Ishikawa (cell line): ENCODE data around the gene EAF2.

Experiments
- FOXM1 ChIP-seq: IDR thresholded peaks from 2 replicates; pipeline ENCODE4 v1.6.1; 2012; ENCODE audit warnings: low read depth, borderline replicate concordance
- TAF1 ChIP-seq: IDR thresholded peaks from 2 replicates; pipeline ENCODE4 v1.6.1; 2012; ENCODE audit warnings: low read depth, mild to moderate bottlenecking
- TF ChIP-seq, protein P1 (sequence below): IDR thresholded peaks from 2 replicates; pipeline ENCODE4 v1.6.1; 2012; ENCODE audit warnings: low read depth, mild to moderate bottlenecking

DNA sequence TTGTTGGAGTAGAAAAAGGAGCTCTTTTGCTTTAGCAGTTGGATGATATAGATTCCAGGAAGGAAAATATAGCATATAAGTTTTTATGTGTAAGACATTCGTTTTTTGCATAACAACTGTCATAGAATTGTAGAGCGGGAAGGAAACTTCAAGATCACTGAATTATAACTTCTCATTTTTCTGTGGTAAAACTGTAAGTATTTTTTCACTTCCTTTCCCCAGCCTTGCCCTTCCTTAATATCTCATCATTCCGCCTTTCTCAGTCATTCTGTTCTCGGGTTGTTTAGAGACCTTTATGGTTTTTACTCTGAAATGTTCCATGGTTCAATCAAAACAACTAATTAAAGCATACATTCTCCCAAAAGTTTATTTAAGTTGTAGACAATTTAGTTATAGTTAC lies 1.1 kb downstream of the EAF2 start:
- TF ChIP-seq TAF1 (no peak), FOXM1 (no peak)
- TF ChIP-seq, protein P1, sequence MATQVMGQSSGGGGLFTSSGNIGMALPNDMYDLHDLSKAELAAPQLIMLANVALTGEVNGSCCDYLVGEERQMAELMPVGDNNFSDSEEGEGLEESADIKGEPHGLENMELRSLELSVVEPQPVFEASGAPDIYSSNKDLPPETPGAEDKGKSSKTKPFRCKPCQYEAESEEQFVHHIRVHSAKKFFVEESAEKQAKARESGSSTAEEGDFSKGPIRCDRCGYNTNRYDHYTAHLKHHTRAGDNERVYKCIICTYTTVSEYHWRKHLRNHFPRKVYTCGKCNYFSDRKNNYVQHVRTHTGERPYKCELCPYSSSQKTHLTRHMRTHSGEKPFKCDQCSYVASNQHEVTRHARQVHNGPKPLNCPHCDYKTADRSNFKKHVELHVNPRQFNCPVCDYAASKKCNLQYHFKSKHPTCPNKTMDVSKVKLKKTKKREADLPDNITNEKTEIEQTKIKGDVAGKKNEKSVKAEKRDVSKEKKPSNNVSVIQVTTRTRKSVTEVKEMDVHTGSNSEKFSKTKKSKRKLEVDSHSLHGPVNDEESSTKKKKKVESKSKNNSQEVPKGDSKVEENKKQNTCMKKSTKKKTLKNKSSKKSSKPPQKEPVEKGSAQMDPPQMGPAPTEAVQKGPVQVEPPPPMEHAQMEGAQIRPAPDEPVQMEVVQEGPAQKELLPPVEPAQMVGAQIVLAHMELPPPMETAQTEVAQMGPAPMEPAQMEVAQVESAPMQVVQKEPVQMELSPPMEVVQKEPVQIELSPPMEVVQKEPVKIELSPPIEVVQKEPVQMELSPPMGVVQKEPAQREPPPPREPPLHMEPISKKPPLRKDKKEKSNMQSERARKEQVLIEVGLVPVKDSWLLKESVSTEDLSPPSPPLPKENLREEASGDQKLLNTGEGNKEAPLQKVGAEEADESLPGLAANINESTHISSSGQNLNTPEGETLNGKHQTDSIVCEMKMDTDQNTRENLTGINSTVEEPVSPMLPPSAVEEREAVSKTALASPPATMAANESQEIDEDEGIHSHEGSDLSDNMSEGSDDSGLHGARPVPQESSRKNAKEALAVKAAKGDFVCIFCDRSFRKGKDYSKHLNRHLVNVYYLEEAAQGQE, result no peak
